G401.6 (cell line): ENCODE results near the gene HOXC5.

Experiments used
- FAIRE-seq: peaks from 2 replicates; lab custom pipeline; 2012; peaks lifted over from hg19 to GRCh38; lab: Jason Lieb, UNC

HOXC5 gene

DNA sequence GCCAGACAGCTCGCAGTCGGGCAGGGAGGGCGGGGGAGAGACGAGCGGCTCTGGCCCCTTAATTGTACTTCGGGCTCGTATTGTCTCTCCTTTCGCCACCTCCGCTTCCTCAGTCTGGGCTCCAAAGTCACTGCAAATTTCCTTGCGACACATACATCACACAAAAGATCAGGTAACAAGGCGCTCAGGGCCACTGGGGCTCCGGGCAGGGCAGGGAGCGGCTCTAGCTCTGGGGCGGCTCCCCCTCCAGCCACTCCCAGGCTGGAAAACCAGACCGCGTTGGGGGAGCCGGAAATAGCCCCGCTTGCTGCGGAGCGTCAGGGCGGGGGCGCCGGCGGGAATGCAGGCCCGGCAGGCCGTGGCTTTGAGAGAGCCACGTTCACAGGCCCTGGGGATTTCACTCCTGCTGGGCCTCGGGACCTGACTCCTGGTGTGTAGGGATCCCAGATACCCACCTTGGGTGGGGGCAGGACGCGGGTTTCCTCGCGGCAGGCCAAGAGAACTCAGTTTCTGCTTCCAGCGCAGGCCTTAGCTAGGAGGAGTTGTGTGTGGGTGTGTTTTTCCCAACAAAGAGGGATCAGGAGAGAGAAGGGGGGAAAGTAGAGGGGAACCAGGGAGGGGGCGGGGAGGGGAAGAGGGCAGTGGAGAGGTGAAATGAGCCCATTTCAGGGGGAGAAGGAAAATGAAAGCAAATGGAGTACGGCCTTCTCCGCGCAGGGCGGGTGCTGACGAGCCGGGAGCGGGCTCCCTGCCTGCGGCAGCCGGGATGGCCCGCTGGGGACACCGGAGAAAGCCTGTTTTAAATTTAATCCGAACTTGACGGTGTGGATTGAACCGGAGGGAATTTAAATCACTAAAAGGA, 37.2 kb upstream of the HOXC5 start:
- FAIRE-seq = peak; percentile 73

GRCh38 chr12:53996240-53997203, 36.3 kb upstream of the HOXC5 start:
- FAIRE-seq = no peak

- FAIRE-seq = peak; percentile 11
Measured at GRCh38 chr12:53997204-53998109, 35.4 kb upstream of the HOXC5 start.

DNA sequence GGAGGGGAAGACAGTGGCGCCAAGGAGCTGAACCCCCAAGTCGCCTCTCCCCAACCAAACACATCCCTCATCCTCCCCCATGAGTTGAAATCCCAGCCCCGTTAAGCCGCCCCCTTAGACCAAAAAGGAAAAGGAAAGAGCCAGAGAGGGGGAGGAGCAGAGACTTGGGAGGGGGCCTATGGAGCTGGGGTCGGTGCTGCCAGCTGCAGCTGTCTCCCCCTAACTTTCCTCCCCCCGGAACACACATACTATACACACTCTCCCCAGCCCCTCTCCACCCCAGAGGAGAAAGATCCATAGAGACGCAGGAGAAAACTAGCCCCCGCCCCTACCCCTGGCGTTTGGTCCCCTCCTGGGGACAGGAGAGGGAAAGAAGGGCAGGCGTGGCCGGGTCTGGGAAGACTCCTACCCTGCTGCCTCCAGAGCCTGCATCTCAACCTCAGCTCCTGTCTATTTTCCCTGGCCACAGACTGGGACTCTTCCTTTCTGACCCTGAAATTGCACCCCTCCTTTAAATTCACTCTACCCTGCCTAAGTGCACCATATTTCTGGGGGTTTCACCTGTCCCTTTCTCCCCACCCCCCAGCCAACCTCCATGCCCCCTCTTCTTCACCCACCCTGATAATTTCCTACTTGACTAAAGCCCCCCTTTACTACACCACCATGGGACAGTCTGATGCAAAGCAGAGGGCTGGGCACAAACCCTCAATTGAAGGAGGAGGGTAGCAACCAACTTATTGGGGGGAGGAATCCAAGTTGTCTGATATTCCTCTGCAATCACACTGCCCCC, 34.5 kb upstream of the HOXC5 start:
- FAIRE-seq = no peak

- no peak for FAIRE-seq
Measured at GRCh38 chr12:53998900-53999236, 34.0 kb upstream of the HOXC5 start.

DNA sequence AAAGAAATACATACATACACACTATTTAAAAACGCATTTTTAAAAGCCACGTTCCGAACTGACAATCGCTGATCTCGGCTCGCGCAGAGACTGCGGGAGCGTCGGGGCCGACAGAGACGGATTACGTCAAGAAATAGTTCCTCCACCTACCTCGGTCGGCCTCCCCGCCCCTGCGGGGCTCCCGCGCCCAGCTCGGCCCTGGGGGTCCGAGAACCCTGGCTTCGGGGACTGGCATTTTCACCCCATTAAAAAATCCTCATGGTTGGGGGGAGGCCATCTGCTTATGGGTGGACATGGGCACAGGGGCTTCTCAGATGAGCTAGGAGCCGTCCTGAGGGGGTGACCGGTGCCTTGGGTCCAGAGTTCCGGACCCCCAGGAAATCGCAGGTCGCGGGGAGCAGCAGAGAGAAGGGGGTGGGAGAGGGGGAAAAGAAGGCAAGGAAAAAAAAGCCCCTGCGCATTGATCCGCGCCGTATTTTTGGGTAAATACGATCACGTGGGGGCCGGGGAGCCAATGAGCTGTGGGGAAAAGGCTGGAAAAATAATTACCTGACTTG, 33.2 kb upstream of the HOXC5 start:
- peak; percentile 84 for FAIRE-seq

- no peak for FAIRE-seq
Measured at GRCh38 chr12:54000116-54001114, 32.4 kb upstream of the HOXC5 start, which contains the start of gene HOXC9. Gene HOXC9 (plus strand): TSS chr12:54000161. CDS start chr12:54000189, 28 bp downstream.

GRCh38 chr12:54001283-54002187, 31.3 kb upstream of the HOXC5 start:
- FAIRE-seq = no peak

GRCh38 chr12:54002278-54002914, 30.5 kb upstream of the HOXC5 start:
- peak; percentile 88 for FAIRE-seq

DNA sequence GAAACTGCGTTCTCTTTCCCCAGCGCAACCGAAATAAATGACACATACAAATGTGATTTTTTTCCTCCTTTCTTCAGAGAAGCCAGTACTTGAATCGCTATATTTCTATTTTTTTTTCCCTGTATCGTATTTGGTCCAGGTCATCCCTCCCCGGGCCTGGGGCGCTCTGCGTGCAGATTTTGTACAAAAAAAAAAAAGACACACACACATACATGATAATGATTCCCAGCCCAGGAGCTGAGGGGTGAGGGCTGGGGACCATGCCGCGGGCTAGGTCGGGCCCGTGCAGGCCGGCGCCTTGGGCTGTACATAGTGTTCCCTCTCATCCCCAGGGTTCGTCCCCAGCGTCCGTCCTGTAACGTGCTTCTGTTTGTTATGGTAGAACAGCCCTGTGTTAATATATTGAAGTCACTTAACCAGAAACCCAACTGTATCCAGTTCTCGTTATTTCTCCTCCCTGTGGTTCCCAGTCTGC, 29.9 kb upstream of the HOXC5 start:
- peak; percentile 53 for FAIRE-seq

DNA sequence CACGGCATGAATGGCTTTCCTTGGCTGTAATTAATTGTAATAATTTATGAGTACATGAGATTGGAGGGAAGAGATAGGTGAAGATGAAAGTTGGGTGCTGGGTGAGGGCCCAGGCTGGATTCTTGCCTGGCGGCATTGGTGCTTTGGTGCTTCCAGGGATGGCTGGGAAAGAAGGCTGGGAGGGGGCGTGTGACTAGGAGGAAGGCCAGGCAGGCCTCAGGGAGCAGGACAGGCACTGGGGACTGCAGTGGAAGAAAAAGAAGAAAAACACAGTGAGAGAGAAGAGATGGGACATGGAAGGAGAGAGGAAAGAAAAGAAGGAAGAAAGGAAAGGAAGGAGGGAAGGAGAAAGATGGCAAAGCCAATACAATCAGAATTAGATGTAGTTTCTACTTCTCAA, 29.2 kb upstream of the HOXC5 start:
- FAIRE-seq = no peak

GRCh38 chr12:54004063-54004840, 28.6 kb upstream of the HOXC5 start:
- no peak for FAIRE-seq

GRCh38 chr12:54004841-54005530, 27.9 kb upstream of the HOXC5 start:
- FAIRE-seq = no peak

GRCh38 chr12:54005531-54005852, 27.4 kb upstream of the HOXC5 start:
- no peak for FAIRE-seq

- FAIRE-seq = peak; percentile 94
Measured at GRCh38 chr12:54005853-54006558, 26.8 kb upstream of the HOXC5 start.
